LoVo (cell line): ENCODE data around the gene APOC1.
"Not testable (repeated sequence)": the region's sequence is repeated elsewhere in the genome, so short reads cannot be mapped to it uniquely, and the experiment has no call there.

Source experiments
- DNase-seq: peaks from one replicate; pipeline ENCODE4 v3.0.0-alpha.2; 2016; ENCODE audit warnings: low spot score

Gene APOC1

GRCh38 chr19:44913512-44914432 is 636 bp upstream of the APOC1 start:
- not testable (repeated sequence) for DNase-seq

- DNase-seq: no peak
Observed at GRCh38 chr19:44924243-44924725, 9.9 kb downstream of the APOC1 start.

DNA sequence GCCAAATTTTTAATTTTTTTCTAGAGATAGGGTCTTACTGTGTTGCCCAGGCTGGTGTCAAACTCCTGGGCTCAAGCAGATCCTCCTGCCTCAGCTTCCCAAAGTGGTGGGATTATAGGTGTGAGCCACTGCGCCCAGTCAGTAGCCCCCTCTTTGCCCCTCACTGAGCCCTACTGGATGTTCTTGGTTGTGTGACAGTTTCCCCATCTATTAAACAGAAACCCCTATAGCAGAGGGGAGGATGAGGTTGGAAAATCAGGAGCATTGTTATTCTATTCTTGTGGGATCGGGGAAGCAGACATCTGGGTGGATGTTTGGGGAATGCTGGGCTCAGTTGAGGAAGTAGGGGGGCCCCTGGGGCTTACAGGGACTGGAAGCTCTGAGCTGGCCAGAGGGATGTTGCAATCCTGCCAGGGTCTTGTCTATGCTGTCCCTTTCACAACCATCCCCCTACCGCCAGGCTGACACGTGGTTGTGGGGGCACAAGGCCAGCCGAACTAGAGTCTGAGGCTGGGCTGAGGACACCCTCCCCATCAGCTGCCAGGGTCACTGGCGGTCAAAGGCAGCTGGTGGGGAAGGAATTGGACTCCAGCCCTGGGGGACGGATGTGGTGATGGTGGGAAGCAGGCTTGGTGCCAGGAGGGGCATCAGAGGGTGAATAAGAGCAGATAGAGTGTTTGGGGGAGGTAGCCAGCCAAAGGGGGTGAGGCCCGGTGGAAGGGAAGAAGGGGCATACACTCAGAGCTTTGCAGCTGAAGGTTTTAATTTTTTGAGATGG is 10.9 kb downstream of the APOC1 start:
- no peak for DNase-seq

GRCh38 chr19:44926245-44927077 is 12.1 kb downstream of the APOC1 start:
- DNase-seq: not testable (repeated sequence)

DNA sequence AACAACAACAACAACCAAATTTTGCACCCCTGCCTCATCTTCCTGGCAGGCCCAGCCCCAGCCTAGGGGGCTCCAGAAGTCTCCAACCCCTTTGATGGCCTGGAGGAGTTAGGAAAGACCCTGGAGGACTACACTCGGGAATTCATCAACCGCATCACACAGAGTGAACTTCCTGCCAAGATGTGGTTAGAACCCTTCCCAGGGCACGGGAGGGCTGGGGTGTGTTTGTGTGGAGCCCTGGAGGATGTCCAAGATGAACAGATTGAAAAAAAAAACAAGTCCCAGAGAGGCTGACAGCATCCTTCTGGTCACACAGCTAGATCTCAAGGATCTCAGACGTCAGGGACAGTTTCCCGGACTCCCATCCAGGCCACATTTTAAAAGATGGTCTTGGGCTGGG is 13.3 kb downstream of the APOC1 start:
- no peak for DNase-seq

DNA sequence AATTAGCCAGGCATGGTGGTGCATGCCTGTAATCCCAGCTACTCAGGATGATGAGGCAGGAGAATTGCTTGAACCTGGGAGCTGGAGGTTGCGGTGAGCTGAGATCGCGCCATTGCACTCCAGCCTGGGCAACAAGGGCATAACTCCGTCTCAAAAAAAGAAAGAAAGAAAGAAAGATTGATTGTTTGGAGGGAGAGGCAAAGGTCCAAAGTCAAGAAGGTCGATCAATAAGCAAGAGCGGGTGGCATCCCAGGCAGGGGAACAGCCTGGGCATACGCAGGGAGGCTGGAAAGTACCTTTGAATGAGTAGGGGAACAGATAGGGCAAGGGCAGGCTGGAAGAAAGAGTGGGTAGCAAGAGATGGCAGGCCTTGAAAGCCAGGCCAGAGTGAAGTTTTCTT is 15.7 kb downstream of the APOC1 start:
- no peak for DNase-seq

GRCh38 chr19:44931541-44931940 is 17.1 kb downstream of the APOC1 start:
- DNase-seq: no peak

GRCh38 chr19:44939668-44940067 is 25.3 kb downstream of the APOC1 start:
- DNase-seq: no peak

GRCh38 chr19:44942067-44942571 is 27.7 kb downstream of the APOC1 start, which contains the start of gene APOC4:
TSS of gene APOC4 (plus strand) at chr19:44942237. CDS start at chr19:44942278, 41 bp downstream.
- DNase-seq: no peak

DNA sequence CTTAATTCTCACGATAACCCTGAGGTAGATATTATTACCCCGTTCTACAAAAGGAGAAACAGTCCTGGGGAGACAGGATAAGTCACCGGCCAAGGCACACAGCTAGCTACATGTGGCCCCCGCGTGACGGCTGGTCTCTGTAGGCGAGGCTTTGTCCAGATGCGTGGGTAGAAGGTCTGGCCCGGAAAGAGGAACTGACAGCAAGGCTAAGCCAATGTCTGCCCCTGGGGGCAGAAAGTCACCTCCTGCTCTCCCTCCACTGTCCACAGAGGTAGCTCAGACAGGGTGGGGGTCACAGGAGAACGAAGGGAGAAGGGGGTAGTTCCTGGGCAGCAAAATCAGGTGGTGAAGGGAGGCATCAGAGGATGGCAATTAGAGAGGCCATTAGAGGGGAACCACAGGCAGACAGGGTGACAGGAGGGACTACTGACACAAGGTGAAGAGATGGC is 29.4 kb downstream of the APOC1 start:
- DNase-seq: no peak

GRCh38 chr19:44947041-44947581 is 32.7 kb downstream of the APOC1 start:
- no peak for DNase-seq

DNA sequence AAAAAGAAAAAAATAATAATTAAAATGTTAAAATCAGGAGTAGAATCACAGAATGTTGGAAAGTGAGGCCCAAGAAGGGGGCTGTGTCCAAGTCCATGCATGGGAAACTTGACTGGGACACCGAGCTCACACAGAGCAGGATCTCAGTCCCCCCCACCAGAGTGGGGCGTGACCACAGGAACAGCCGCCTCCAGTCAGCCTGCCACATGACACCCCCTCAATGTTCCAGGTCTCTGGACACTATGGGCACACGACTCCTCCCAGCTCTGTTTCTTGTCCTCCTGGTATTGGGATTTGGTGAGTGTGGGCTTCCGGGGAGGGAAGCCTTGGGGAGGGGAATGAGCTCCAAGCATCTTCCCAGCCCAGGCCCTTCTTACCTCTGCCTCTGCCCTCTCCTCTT is 33.8 kb downstream of the APOC1 start:
- DNase-seq: no peak

GRCh38 chr19:44948763-44949374 is 34.5 kb downstream of the APOC1 start:
- no peak for DNase-seq

GRCh38 chr19:44949550-44949949 is 35.1 kb downstream of the APOC1 start:
- DNase-seq: no peak

DNA sequence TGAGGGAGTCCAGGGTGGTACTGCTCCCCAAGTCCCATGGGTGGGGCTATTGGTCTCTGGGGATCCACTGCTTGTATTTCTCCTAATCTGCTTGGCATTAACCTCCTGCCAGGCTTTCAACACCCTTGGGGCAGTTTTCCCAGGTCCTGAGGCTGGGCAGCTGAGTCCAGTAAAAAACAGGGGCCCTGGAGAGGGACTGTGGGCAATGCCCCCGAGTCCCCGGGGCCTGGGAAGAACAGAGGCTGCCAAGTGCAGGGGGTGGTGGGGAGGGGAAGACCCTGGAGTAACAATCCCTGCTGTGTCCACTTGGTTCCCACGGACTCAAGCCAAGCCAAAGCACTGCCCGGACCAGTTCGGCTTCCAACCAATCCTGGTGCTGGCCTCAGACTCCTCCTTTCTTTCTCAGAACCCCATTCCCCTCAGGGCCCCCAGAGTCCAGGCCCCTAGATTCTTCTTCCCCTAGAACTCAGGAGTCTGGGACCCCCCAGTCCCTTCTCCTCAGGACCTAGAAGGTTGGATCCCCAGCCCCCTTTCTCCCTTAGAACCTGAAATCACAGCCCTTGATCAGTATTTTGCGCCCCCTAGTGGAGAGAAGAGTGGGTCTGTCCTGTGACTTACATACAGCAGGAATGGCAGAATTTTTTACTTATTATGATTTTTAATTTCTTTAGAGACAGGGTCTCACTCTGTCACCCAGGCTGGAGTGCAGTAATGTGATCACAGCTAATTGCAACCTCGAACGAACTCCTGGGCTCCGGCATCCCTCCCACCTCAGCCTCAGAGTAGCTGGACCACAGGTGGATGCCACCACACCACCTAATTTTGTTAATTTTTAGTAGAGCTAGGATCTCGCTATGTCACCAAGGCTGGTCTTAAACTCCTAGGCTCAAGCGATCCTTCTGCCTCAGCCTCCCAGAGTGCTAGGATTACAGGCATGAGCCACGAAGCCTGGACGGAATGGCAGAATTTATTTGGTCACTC is 37.1 kb downstream of the APOC1 start:
- peak; percentile 76 for DNase-seq

- DNase-seq: no peak
Observed at GRCh38 chr19:44954278-44954648, 39.9 kb downstream of the APOC1 start.

DNA sequence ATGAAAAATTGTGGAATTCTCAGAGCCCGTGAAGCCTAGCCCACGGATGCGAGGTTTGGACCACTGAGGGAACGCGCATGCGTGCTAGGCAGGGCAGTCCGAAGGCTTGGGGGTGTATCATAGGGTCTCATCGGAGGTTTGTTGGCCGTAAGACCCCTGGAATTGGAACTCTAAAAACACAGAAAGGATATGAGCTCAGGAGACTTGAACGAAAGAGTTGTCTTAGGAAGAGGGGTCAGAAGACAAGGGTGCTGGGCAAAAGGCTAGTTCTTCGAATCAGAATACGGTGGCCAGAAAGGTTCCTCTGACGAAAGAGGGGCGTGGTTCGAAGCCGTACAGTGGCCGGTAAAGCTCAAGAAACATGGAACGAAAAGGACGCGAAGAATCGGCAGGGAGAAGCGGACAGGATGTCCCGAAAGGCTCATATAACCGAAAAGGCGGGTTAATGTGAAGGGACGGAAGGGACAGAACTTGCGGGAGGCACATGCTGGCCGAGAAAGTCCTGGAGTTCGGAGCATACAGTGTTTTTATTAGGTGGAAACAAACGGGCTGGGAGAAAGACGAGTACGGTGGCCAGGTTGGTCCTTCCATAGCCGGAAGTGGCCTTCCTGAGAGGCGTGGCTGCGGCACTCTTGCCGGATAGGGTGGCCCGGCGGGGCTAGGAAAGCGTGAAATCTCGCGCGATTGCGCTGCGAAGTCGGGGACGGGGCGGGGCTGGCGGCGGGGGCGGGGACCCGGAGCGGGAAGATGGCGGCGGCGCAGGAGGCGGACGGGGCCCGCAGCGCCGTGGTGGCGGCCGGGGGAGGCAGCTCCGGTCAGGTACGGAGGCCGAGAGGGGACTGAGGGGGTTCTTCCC is 40.5 kb downstream of the APOC1 start, which contains the start of gene CLPTM1:
TSS of gene CLPTM1 (plus strand) at position 732 of the 856 bp plus-strand sequence. CDS start at position 748, 16 bp downstream.
- DNase-seq: peak; percentile 98
